Mesothelial cell of epicardium (in vitro differentiated cells): ENCODE results near the gene KLHL11. TPM values are rescaled to one million over a fixed set of nuclear protein-coding genes. Genes with fewer than 3 reads are reported as not detected.
"Not testable (repeated sequence)": the region's sequence is repeated elsewhere in the genome, so short reads cannot be mapped to it uniquely, and the experiment has no call there.

Experiments
- DNase-seq, 2 experiments: peaks; one replicate each; pipeline ENCODE4 v3.0.0; 2021; ENCODE audit warnings: low spot score in 2 of 2; ENCODE audit not compliant: unreplicated experiment in 2 of 2
- H3K27ac Mint-ChIP-seq: 2 replicates; pipeline ENCODE4 v1.8.0; 2021; ENCODE audit warnings: mixed read lengths
- H3K27me3 Mint-ChIP-seq: 2 replicates; pipeline ENCODE4 v1.8.0; 2021; ENCODE audit warnings: low read depth, mixed read lengths
- H3K36me3 Mint-ChIP-seq: 2 replicates; pipeline ENCODE4 v1.8.0; 2021; ENCODE audit warnings: mixed read lengths
- H3K4me1 Mint-ChIP-seq: 2 replicates; pipeline ENCODE4 v1.8.0; 2021; ENCODE audit warnings: mixed read lengths
- H3K4me3 Mint-ChIP-seq: 2 replicates; pipeline ENCODE4 v1.8.0; 2021; ENCODE audit warnings: mild to moderate bottlenecking, moderate library complexity, mixed read lengths
- H3K9me3 Mint-ChIP-seq: 2 replicates; pipeline ENCODE4 v1.8.0; 2021; ENCODE audit warnings: mixed read lengths
- CTCF ChIP-seq: fragments of 200-600 bp; sonication (generic); IDR thresholded peaks from one replicate; pipeline ENCODE4 v1.5.0; 2021; ENCODE audit warnings: antibody characterized with exemption; ENCODE audit not compliant: unreplicated experiment
- total RNA-seq: library from RNA; stranded (reverse); gene quantifications from 3 replicates; pipeline ENCODE4 v1.2.1, GENCODE V29; 2021

Gene KLHL11
- total RNA-seq, 1 donor from 2014 or later, result 21.9 TPM

- peaks cover 2% of the 10 kb centered on the region for H3K27me3 Mint-ChIP-seq
Measured at GRCh38 chr17:41837761-41838538, 27.3 kb downstream of the KLHL11 start, which contains the start of gene KLHL10. KLHL10 (plus strand) TSS chr17:41837825; CDS start chr17:41837933, 108 bp downstream.

GRCh38 chr17:41836550-41837196, 28.6 kb downstream of the KLHL11 start:
- H3K27me3 Mint-ChIP-seq, result peaks cover 2% of the 10 kb centered on the region
- H3K27ac Mint-ChIP-seq, result no peak overlapping the region
- TF ChIP-seq CTCF, result no peak
- H3K4me3 Mint-ChIP-seq, result peak overlapping the region; percentile 82
- no peaks in the 10 kb centered on the region for H3K9me3 Mint-ChIP-seq
- H3K36me3 Mint-ChIP-seq, result peaks cover 5% of the 10 kb centered on the region
- no peak for DNase-seq
- peaks cover 9% of the 10 kb centered on the region for H3K4me1 Mint-ChIP-seq

More at GRCh38 chr17:41837761-41838538, 27.3 kb downstream of the KLHL11 start, which contains the start of gene KLHL10:
- Mint-ChIP-seq H3K9me3 (no peaks in the 10 kb centered on the region), H3K4me1 (peaks cover 9% of the 10 kb centered on the region), H3K36me3 (peaks cover 1% of the 10 kb centered on the region), H3K27ac (no peak within 1 kb of the TSS), H3K4me3 (peak within 1 kb of the TSS; percentile 82)
- no peak for DNase-seq
- TF ChIP-seq CTCF, result no peak

GRCh38 chr17:41835800-41836549, 29.2 kb downstream of the KLHL11 start, which contains the start of gene NT5C3B:
NT5C3B (minus strand) TSS chr17:41836232; CDS start chr17:41836193, 39 bp downstream.
- peaks cover 2% of the 10 kb centered on the region for H3K27me3 Mint-ChIP-seq
- H3K9me3 Mint-ChIP-seq, result no peaks in the 10 kb centered on the region
- peak; percentile 46 to 71 for DNase-seq
- peak within 1 kb of the TSS; percentile 82 for H3K4me3 Mint-ChIP-seq
- no peak within 1 kb of the TSS for H3K27ac Mint-ChIP-seq
- peaks cover 9% of the 10 kb centered on the region for H3K4me1 Mint-ChIP-seq
- H3K36me3 Mint-ChIP-seq, result peaks cover 9% of the 10 kb centered on the region
- TF ChIP-seq CTCF, result no peak

GRCh38 chr17:41835214-41835799, 29.9 kb downstream of the KLHL11 start:
- no peak overlapping the region for H3K27ac Mint-ChIP-seq
- no peak for TF ChIP-seq CTCF
- peaks cover 9% of the 10 kb centered on the region for H3K4me1 Mint-ChIP-seq
- peaks cover 2% of the 10 kb centered on the region for H3K27me3 Mint-ChIP-seq
- H3K36me3 Mint-ChIP-seq, result peaks cover 9% of the 10 kb centered on the region
- no peak for DNase-seq
- H3K9me3 Mint-ChIP-seq, result no peaks in the 10 kb centered on the region
- H3K4me3 Mint-ChIP-seq, result peak overlapping the region; percentile 82

- DNase-seq, H3K27me3 Mint-ChIP-seq, H3K27ac Mint-ChIP-seq, H3K4me1 Mint-ChIP-seq, H3K9me3 Mint-ChIP-seq, H3K4me3 Mint-ChIP-seq: not testable (repeated sequence)
- H3K36me3 Mint-ChIP-seq, result peaks cover 27% of the 10 kb centered on the region
Measured at GRCh38 chr17:41829961-41830360, 35.3 kb downstream of the KLHL11 start.
